Progenitor cell of endocrine pancreas (in vitro differentiated cells): Measurements from ENCODE around the gene TTC28. TPM values are rescaled to one million over a fixed set of nuclear protein-coding genes. Genes with fewer than 3 reads are reported as not detected.
A peak's percentile ranks its signal among the peaks of the same experiment; 100 is the strongest.
"Not testable (repeated sequence)": the region's sequence is repeated elsewhere in the genome, so short reads cannot be mapped to it uniquely, and the experiment has no call there.

Experiments
- DNase-seq: peaks from one replicate; pipeline ENCODE4 v3.0.0; 2021; ENCODE audit warnings: low spot score; ENCODE audit not compliant: unreplicated experiment
- H3K27ac Mint-ChIP-seq: 2 replicates; pipeline ENCODE4 v1.8.0; 2021; ENCODE audit warnings: mild to moderate bottlenecking, moderate library complexity, mixed read lengths
- H3K27me3 Mint-ChIP-seq: 2 replicates; pipeline ENCODE4 v1.8.0; 2021; ENCODE audit warnings: mixed read lengths
- H3K36me3 Mint-ChIP-seq: 2 replicates; pipeline ENCODE4 v1.8.0; 2022; ENCODE audit warnings: mixed read lengths; ENCODE audit not compliant: insufficient read depth
- H3K4me1 Mint-ChIP-seq: 2 replicates; pipeline ENCODE4 v1.8.0; 2021; ENCODE audit warnings: low read depth, mixed read lengths
- H3K4me3 Mint-ChIP-seq: 2 replicates; pipeline ENCODE4 v1.8.0; 2021; ENCODE audit warnings: low read depth, mild to moderate bottlenecking, moderate library complexity, mixed read lengths
- H3K9me3 Mint-ChIP-seq: 2 replicates; pipeline ENCODE4 v1.8.0; 2021; ENCODE audit warnings: low read depth, mixed read lengths
- total RNA-seq: library from RNA; stranded (reverse); gene quantifications from 2 replicates; pipeline ENCODE4 v1.2.1, GENCODE V29; 2021
- TF ChIP-seq, protein P1 (sequence below): fragments of 200-600 bp; sonication (generic); IDR thresholded peaks from one replicate; pipeline ENCODE4 v1.5.0; 2021; ENCODE audit warnings: antibody characterized with exemption, mild to moderate bottlenecking; ENCODE audit not compliant: unreplicated experiment

TTC28 gene
- total RNA-seq, 1 donor from 2014 or later: 35.2 TPM

DNA sequence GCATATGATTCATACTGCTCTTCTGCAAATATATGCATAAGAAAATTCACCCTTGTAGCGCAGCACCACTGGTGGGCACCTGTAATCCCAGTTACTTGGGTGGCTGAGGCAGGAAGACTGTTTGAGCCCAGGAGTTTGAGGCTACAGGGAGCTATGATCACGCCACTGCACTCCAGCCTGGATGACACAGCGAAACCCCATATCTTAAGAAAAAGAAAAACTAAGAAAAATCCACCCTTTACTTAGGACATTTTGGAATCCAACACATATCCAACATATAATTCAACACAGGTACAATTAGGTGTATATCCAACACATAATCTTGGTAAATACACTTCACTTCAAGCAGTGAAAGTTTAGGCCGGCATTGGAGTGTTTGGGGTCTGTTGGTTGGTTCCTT lies 505.1 kb downstream of the TTC28 start:
- no peaks in the 10 kb centered on the region for H3K36me3 Mint-ChIP-seq
- no peaks in the 10 kb centered on the region for H3K27me3 Mint-ChIP-seq

DNA sequence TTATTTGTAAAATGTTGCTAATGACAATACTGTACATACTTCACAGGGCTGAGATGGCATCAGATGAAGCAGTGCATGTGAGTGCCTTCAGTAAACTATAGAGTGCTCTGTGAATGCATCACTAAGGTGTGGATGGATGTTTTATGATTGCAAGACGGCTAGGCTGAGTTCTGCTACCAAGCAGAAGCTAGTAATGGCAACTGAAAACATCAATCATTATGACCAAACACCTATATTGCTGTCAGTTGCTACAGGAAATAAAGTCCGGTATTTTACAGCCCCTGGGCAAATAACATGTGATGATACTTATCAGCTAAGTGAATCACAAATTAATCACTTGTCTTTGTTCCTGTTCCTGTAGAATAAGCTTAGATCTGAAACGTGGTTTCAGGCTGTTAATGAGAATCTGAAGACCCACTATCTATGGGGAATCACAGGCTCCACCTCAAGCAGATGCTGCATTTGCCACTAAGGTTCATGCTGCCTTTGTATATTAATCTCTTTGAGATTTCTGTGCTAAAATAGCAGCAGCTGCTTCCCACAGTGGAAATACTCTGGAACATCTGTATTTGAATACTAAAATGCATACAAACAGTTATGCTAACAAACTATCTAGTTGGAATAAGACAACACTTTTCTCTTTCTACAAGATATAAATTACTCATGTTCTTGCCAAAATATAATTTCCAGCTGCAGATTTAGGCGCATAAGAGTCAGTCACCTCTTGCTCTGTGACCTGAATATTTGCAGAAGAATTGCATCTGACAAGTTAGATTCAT lies 506.6 kb downstream of the TTC28 start:
- no peaks in the 10 kb centered on the region for H3K27me3 Mint-ChIP-seq
- H3K9me3 Mint-ChIP-seq: peaks cover 5% of the 10 kb centered on the region
- H3K4me3 Mint-ChIP-seq: no peak overlapping the region
- no peaks in the 10 kb centered on the region for H3K4me1 Mint-ChIP-seq
- H3K36me3 Mint-ChIP-seq: no peaks in the 10 kb centered on the region
- TF ChIP-seq, protein P1, sequence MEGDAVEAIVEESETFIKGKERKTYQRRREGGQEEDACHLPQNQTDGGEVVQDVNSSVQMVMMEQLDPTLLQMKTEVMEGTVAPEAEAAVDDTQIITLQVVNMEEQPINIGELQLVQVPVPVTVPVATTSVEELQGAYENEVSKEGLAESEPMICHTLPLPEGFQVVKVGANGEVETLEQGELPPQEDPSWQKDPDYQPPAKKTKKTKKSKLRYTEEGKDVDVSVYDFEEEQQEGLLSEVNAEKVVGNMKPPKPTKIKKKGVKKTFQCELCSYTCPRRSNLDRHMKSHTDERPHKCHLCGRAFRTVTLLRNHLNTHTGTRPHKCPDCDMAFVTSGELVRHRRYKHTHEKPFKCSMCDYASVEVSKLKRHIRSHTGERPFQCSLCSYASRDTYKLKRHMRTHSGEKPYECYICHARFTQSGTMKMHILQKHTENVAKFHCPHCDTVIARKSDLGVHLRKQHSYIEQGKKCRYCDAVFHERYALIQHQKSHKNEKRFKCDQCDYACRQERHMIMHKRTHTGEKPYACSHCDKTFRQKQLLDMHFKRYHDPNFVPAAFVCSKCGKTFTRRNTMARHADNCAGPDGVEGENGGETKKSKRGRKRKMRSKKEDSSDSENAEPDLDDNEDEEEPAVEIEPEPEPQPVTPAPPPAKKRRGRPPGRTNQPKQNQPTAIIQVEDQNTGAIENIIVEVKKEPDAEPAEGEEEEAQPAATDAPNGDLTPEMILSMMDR: no peak
- no peak for DNase-seq
- H3K27ac Mint-ChIP-seq: no peak overlapping the region

More for the DNA sequence above, 505.1 kb downstream of the TTC28 start:
- peaks cover 7% of the 10 kb centered on the region for H3K9me3 Mint-ChIP-seq
- no peaks in the 10 kb centered on the region for H3K4me1 Mint-ChIP-seq
- TF ChIP-seq, protein P1: no peak
- H3K27ac Mint-ChIP-seq: no peak overlapping the region
- DNase-seq: no peak
- no peak overlapping the region for H3K4me3 Mint-ChIP-seq

GRCh38 chr22:28171712-28172111 lies 507.9 kb downstream of the TTC28 start:
- Mint-ChIP-seq H3K27ac (peak overlapping the region; percentile 77), H3K4me3 (no peak overlapping the region), H3K27me3 (no peaks in the 10 kb centered on the region)

DNA sequence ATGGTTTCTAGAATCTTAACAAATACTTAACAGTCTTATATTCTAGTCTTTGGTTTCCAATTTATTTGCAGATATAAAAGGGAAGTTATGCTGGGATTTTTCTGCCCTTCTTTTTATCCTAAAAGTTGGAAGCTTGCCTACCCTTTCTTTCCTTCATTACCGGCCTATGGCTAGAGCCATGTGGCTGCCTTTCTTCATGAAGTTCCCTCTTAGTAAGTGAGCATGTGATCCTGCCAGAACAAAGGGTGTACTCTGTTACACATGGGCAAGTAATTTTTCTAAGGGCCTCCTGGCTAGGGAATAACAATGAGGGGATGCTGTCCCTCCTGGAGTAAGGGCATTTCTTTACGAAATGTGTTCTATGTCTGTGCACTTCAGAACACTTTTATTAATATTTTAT lies 508.5 kb downstream of the TTC28 start:
- H3K4me3 Mint-ChIP-seq: no peak overlapping the region
- H3K36me3 Mint-ChIP-seq: peaks cover 8% of the 10 kb centered on the region
- TF ChIP-seq, protein P1: no peak
- peaks cover 19% of the 10 kb centered on the region for H3K9me3 Mint-ChIP-seq
- no peaks in the 10 kb centered on the region for H3K4me1 Mint-ChIP-seq
- no peak for DNase-seq
- H3K27ac Mint-ChIP-seq: no peak overlapping the region
- H3K27me3 Mint-ChIP-seq: no peaks in the 10 kb centered on the region

More at GRCh38 chr22:28171712-28172111, 507.9 kb downstream of the TTC28 start:
- H3K4me1 Mint-ChIP-seq: no peaks in the 10 kb centered on the region
- TF ChIP-seq, protein P1: no peak
- no peak for DNase-seq
- peaks cover 16% of the 10 kb centered on the region for H3K9me3 Mint-ChIP-seq
- peaks cover 7% of the 10 kb centered on the region for H3K36me3 Mint-ChIP-seq

GRCh38 chr22:28169314-28169713 lies 510.3 kb downstream of the TTC28 start:
- Mint-ChIP-seq H3K9me3 (peaks cover 28% of the 10 kb centered on the region), H3K36me3 (peaks cover 12% of the 10 kb centered on the region)
- not testable (repeated sequence) for DNase-seq, H3K4me1 Mint-ChIP-seq, H3K4me3 Mint-ChIP-seq, H3K27ac Mint-ChIP-seq, H3K27me3 Mint-ChIP-seq

DNA sequence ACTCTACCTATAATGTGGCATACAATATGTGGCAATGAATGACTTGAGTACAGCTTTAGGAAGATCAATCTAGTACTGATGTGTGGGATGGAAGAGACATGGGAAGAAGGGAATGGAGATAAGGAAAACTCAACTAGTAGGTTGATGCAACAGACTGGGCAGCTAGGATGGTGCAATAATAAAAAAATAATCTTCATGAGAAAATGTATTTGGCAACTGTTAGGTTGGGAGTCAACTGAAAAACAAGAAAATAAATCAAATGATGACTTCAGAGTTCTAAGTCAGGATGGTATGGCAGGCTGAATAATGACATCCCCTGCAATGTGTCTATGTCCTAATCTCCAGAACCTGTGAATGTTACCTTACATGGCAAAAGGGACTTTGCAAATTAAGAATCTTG lies 523.8 kb downstream of the TTC28 start:
- TF ChIP-seq, protein P1: no peak

More for the DNA sequence above, 523.8 kb downstream of the TTC28 start:
- Mint-ChIP-seq H3K9me3 (peaks cover 14% of the 10 kb centered on the region), H3K4me3 (no peak overlapping the region), H3K27ac (no peak overlapping the region), H3K27me3 (no peaks in the 10 kb centered on the region), H3K4me1 (peaks cover 4% of the 10 kb centered on the region), H3K36me3 (peaks cover 3% of the 10 kb centered on the region)
- no peak for DNase-seq
